ENCODE measurements around the gene EFCAB11.

The EFCAB11 gene

GRCh38 chr14:89746654-89747053, 207.9 kb downstream of the EFCAB11 start:
- H3K4me2 ChIP-seq (ENCODE audit: low read depth, low read length), result no peak overlapping the region
- DNase-seq, result no peak
- TF ChIP-seq CTCF (IDR thresholded peaks at IDR 0.05; ENCODE audit: low read length), result no peak
- no peak for TF ChIP-seq EZH2 (optimal IDR thresholded peaks at IDR 0.05; ENCODE audit: low read depth, low read length)
- no peak for TF ChIP-seq EZH2phosphoT487 (IDR thresholded peaks at IDR 0.05; ENCODE audit: low read length)
- no peaks in the 10 kb centered on the region for H3K79me2 ChIP-seq (ENCODE audit: low read length)
- no peak overlapping the region for H3K27ac ChIP-seq (ENCODE audit: low read length)
- H3K27me3 ChIP-seq (replicated peaks; ENCODE audit: insufficient read depth, low read length), result no peaks in the 10 kb centered on the region
- no peak overlapping the region for H3K9ac ChIP-seq (ENCODE audit: low read length)
- no peaks in the 10 kb centered on the region for H3F3A ChIP-seq (ENCODE audit: insufficient read depth, low read length)
- H4K20me1 ChIP-seq (ENCODE audit: insufficient read depth, low read length), result no peaks in the 10 kb centered on the region
- H3K4me3 ChIP-seq (ENCODE audit: low read length), result no peak overlapping the region
- no peaks in the 10 kb centered on the region for H3K9me2 ChIP-seq (replicated peaks; ENCODE audit: insufficient read depth, low read length)
- no peaks in the 10 kb centered on the region for H3K9me3 ChIP-seq (replicated peaks; ENCODE audit: insufficient read depth, low read length)
- H3K36me3 ChIP-seq (replicated peaks; ENCODE audit: insufficient read depth, low read length), result no peaks in the 10 kb centered on the region
- H3K4me1 ChIP-seq (ENCODE audit: low read length), result no peaks in the 10 kb centered on the region
- H2AFZ ChIP-seq (ENCODE audit: low read length), result no peak overlapping the region

- Histone ChIP-seq H3K9me3 (replicated peaks; ENCODE audit: insufficient read depth, low read length) (no peaks in the 10 kb centered on the region), H3K4me2 (ENCODE audit: low read depth, low read length) (no peak overlapping the region), H3K9ac (ENCODE audit: low read length) (no peak overlapping the region), H3K4me3 (ENCODE audit: low read length) (no peak overlapping the region), H3F3A (ENCODE audit: insufficient read depth, low read length) (no peaks in the 10 kb centered on the region), H3K9me2 (replicated peaks; ENCODE audit: insufficient read depth, low read length) (no peaks in the 10 kb centered on the region), H3K27me3 (replicated peaks; ENCODE audit: insufficient read depth, low read length) (no peaks in the 10 kb centered on the region), H3K36me3 (replicated peaks; ENCODE audit: insufficient read depth, low read length) (no peaks in the 10 kb centered on the region), H3K79me2 (ENCODE audit: low read length) (no peaks in the 10 kb centered on the region), H4K20me1 (ENCODE audit: insufficient read depth, low read length) (no peaks in the 10 kb centered on the region), H3K4me1 (ENCODE audit: low read length) (no peaks in the 10 kb centered on the region), H3K27ac (ENCODE audit: low read length) (no peak overlapping the region), H2AFZ (ENCODE audit: low read length) (no peak overlapping the region)
- TF ChIP-seq EZH2 (optimal IDR thresholded peaks at IDR 0.05; ENCODE audit: low read depth, low read length) (no peak), CTCF (IDR thresholded peaks at IDR 0.05; ENCODE audit: low read length) (no peak), EZH2phosphoT487 (IDR thresholded peaks at IDR 0.05; ENCODE audit: low read length) (no peak)
- no peak for DNase-seq
Observed at GRCh38 chr14:89746135-89746534, 208.4 kb downstream of the EFCAB11 start.

Data from MM.1S (cell line).